ENCODE data around the gene LATS2.
"Not testable (repeated sequence)": the region's sequence is repeated elsewhere in the genome, so short reads cannot be mapped to it uniquely, and the experiment has no call there.

The LATS2 gene

DNA sequence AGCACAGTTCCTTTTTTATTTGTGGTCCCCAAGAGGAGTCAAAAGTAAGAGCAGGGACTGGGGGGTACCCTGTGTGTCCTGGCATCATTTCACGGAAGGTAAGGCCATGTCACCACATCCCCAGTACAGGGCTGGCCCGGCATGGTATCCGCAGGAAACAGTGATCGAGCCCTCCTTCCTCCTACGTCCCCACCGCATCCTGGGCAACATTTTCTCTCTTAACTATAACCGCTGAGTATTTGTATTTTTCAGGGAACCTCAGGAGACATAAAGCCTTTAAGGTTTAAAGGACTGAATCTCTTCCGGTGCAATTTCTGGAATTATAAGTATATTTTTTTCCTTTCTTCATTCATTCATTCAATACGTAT, 13.6 kb upstream of the LATS2 start:
- DNase-seq = no peak

GRCh38 chr13:21074546-21074945, 13.2 kb upstream of the LATS2 start:
- DNase-seq = no peak

GRCh38 chr13:21071924-21072323, 10.5 kb upstream of the LATS2 start:
- DNase-seq = no peak

DNA sequence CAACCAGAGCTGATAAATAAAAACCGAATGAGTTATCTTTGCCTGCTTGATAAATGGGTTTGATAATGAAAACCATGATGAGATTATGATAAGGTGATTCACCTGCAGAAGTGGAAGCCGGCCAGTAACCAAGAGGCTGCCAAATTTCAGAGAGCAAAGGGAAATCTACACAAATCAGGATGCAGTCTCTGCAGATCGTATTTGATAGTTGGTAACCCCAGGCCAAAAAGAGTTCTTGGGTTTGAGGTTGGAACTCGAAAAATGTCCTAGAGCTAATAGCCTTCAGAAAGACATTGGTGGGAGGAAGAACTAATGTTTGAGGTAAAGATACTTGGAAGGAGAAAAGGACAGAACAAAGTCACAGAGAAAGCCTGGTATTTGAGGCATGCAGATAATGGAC, 9.6 kb upstream of the LATS2 start:
- no peak for DNase-seq

GRCh38 chr13:21069561-21070004, 8.2 kb upstream of the LATS2 start:
- no peak for DNase-seq

DNA sequence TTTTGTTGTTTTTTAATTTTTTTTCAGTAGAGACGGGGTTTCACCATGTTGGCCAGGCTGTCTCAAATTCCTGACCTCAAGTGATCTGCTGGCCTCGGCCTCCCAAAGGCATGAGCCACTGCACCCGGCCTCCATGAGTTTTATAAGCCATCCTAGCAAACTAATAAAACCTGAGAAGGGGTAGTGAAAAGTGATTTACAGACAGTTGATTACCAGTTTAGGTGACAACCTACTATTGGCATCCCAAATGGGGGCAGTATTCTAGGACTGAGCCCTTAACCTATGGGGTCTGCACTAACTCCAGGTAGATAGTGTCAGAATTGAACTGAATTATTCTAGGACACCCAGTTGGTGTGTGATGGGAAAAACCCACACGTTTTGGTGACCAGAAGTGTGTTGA, 6.5 kb upstream of the LATS2 start:
- DNase-seq = no peak

DNA sequence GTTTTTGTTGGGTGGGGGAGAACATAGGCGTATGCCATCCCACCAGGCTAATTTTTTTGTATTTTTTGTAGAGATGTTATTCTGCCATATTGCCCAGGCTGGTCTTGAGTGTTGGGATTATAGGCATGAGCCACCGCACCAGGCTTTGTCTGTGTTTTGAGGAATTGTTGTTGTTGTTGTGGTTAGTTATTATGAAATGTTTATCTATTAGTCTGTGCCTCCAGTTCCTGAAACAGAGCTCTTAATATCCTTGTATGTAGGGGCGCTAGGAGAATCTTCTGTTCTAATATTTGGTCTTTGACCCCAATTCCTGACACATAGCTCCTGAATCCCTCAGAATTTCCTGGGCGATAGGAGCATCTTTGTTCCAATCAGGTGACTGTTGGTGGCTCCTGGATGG, 5.6 kb upstream of the LATS2 start:
- no peak for DNase-seq

- DNase-seq = no peak
These were observed 4.3 kb upstream of the LATS2 start for GRCh38 chr13:21065686-21066085.

DNA sequence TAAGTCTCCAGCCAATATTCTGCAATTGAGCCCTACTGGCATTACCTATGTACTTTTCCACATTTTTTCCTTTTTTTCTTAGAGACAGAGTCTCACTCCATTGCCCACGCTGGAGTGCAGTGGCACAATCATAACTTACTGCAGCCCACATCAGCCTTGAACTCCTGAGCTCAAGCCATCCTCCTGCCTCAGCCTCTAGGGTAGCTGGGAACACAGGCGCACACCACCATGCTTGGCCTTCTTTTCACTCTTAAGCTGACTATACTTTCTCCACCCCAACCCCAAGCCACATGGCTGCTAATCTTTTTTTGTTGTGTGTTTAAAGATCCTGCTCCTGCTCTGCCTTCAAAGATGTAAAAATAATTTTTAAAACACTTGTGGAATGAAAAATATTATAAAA, 1.6 kb upstream of the LATS2 start:
- DNase-seq = no peak

DNA sequence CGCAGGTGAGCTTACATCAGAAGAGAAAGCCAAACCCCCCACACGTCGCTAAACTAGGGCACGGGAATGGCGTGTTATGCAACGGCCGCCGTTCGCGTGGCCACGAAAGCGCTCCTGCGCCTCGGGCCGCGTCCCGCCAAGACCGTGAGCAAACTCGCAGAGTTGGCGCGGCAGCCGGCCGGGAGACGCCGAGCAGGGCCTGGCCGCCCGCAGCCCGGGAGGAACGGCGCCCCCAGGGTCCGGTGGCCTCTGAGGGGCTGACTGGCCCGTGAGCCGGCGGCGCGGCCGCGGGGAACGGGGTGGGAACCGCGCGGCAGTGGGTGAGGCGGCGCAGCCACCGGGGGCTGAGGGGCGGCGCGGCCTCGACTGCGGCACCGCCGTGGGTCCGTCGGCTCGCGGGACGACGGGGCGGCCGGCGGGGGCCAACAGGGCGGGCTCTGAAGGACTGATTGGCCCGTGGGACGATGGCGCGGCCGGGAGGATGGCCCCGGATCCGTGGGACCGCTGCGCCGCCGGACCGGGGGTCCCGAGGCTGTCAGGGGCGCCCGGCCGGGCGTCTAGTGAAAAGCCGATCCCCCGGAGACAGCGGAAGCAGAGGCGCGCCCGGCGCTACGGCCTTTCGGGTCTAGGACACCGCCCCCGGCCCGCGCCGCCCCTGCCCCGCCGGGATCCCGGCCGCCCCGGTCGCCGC, 903 bp downstream of the LATS2 start:
- no peak for DNase-seq

DNA sequence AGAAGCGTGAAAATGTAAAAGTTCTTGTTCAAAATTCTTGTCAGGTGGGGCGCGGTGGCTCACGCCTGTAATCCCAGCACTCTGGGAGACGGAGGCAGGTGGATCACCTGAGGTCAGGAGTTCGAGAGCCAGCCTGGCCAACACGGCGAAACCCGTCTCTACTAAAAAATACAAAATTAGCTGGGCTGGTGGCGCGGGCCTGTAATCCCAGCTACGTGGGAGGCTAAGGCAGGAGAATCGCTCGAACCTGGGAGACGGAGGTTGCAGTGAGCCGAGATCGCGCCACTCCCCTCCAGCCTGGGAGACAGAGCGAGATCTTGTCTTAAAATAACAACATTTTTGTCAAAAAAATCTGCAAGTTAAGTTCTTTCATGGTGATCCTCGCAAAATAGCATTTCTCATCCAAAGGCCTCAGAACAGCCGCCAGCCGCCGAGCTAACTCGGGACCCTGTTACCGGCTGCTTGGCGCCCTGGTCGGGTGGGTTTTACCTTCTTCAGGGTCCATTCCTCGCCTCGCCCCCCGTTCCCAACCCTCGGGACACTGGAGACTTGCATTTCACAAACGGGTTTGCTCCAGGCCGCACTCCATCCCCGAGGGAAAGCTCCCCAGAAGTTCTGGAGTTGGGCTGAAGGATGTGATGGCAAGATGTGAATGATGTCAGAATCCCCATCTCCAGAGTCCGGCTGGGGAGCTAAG, 1.6 kb downstream of the LATS2 start:
- no peak for DNase-seq

GRCh38 chr13:21058361-21058760, 3.0 kb downstream of the LATS2 start:
- DNase-seq = no peak

DNA sequence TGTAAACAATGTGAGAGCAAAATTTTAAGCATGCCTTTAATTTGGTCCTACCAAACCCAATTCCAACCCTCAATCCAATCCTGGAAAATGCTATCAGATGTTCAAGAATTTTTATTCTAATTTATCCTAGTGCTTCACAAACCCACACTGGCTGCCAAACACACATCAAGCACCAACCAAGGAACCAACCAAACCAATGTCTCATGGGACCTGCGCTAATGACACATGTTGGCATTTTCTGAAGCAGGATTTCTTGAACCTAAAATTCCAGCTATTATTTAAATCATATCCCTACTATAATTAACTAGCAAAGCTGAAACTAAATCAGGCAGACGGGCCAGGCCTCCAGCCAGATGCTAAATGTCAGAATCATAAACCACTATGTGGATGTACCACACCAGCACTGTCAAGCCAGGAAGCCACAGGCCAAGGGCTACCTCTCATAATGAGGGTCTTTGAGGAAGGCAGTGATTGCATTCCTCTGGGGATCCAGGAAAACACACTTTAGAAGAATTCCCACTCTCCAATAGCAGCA, 5.8 kb downstream of the LATS2 start:
- DNase-seq = no peak

GRCh38 chr13:21055016-21055415, 6.4 kb downstream of the LATS2 start:
- DNase-seq = no peak

- DNase-seq = no peak
These were observed 7.1 kb downstream of the LATS2 start for GRCh38 chr13:21054313-21054712.

GRCh38 chr13:21053231-21053630, 8.2 kb downstream of the LATS2 start:
- no peak for DNase-seq

DNA sequence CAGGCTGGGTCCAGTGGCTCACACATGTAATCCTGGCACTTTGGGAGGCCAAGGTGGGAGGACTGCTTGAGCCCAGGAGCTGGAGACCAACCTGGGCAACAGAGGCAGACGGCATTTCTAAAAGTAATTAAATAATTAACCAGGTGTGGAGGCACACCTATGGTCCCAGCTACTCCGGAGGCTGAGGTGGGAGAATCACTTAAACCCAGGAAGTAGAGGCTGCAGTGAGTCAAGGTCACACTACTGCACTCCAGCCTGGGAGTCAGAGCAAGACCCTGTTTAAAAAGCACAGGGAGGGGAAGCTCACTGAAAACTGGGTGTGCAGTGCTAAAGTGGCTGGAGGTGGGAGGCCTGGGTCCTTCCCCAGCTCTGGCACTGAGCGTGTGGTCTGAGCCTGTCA, 9.7 kb downstream of the LATS2 start:
- DNase-seq = no peak

DNA sequence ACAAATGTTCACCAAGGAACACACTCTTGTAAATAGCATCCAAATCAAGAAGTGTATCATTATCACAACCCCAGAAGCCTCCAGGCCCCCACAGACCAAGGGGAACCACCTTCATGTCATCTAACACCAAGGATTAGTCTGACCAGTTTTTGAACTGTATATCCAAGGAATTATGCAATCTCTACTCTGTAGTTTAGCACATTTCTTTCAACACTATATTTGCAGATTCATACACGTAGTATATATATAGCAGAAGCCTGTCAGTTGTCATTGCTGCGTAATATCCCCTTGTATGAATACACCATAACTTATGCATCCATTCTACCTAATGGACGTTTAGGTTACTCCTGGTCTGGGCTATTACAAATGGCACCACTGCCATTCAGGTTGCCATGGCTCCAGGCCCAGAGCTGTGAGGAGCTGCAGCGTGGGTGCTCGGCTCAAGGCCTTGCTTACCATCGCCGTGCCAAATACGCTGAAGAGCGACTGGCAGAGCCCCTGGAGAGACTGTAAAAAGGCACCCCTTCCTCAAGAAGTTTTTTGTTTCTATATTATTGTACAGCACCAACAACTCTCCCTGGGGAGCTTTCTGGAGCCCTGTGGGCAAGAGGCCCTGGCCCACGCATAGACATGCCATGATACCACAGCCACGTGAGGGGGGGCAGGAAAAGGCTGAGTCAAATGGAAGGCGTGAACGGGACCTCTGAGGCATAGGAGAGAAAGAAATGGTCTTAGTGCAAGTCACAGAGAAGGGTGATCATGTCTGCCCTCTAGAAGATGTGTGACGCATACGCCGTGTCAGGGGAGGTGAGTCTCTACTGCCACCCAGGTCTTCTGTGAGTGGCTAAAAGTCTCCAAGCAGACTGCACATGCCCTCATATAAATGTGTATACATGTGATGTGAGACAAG, 10.8 kb downstream of the LATS2 start:
- no peak for DNase-seq

DNA sequence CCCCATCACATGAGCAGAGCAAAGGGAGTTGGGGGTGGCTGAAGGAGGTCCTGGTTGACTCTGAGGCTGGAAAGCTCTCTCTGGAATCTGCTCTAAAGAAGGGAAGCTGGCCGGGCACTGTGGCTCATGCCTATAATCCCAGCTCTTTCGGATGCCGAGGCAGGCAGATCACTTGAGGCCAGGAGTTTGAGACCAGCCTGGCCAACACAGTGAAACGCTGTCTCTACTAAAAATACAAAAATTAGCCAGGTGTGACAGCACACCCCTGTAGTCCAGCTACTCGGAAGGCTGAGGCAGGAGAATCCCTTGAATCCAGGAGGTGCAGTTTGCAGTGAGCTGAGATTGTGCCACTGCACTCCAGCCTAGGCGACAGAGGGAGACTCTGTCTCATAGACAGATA, 11.7 kb downstream of the LATS2 start:
- DNase-seq = not testable (repeated sequence)

- no peak for DNase-seq
These were observed 12.3 kb downstream of the LATS2 start for GRCh38 chr13:21048901-21049698.

- DNase-seq = no peak
These were observed 13.6 kb downstream of the LATS2 start for GRCh38 chr13:21047591-21048282.

- DNase-seq = no peak
These were observed 14.3 kb downstream of the LATS2 start for GRCh38 chr13:21047087-21047486.
